ENCODE results near the gene RHOT2. TPM values are rescaled to one million over a fixed set of nuclear protein-coding genes. Genes with fewer than 3 reads are reported as not detected.

Gene RHOT2
- total RNA-seq, 1 donor from 2014 or later: 68.0 TPM

- no peaks in the 10 kb centered on the region for H3K27me3 ChIP-seq (ENCODE audit: control insufficient read depth, insufficient read depth, low read length)
- H3K4me3 ChIP-seq (ENCODE audit: low read depth, low read length): no peak overlapping the region
- no peak for TF ChIP-seq CTCF (IDR thresholded peaks at IDR 0.05; ENCODE audit: insufficient read depth, low read length, poor library complexity, severe bottlenecking)
- DNase-seq (ENCODE audit: low read depth): no peak
- no peaks in the 10 kb centered on the region for H3K36me3 ChIP-seq (ENCODE audit: control insufficient read depth, insufficient read depth, low read length)
Observed at GRCh38 chr16:722835-723633, 55.1 kb downstream of the RHOT2 start.

GRCh38 chr16:723695-724094, 55.8 kb downstream of the RHOT2 start:
- TF ChIP-seq CTCF (IDR thresholded peaks at IDR 0.05; ENCODE audit: insufficient read depth, low read length, poor library complexity, severe bottlenecking): no peak
- Histone ChIP-seq H3K36me3 (ENCODE audit: control insufficient read depth, insufficient read depth, low read length) (no peaks in the 10 kb centered on the region), H3K27me3 (ENCODE audit: control insufficient read depth, insufficient read depth, low read length) (no peaks in the 10 kb centered on the region), H3K4me3 (ENCODE audit: low read depth, low read length) (no peak overlapping the region)
- no peak for DNase-seq (ENCODE audit: low read depth)

Other genes with a start within 250 kb of the RHOT2 start
- 34.5 and 36.2 TPM in 2 replicates for gene RAB11FIP3, start 242.5 kb upstream of the RHOT2 start, total RNA-seq
- 47.1 and 54.5 TPM in 2 replicates for gene CAPN15, start 140.4 kb upstream of the RHOT2 start, total RNA-seq
- gene PRR35, start 107.7 kb upstream of the RHOT2 start, total RNA-seq: not detected in 2 replicates
- 0.46 and 2.3 TPM in 2 replicates for gene NHLRC4, start 101.1 kb upstream of the RHOT2 start, total RNA-seq
- gene PIGQ, start 98.2 kb upstream of the RHOT2 start, total RNA-seq: 54.9 and 63.1 TPM in 2 replicates
- gene RAB40C, start 78.1 kb upstream of the RHOT2 start, total RNA-seq: 16.5 and 26.9 TPM in 2 replicates
- gene WFIKKN1, start 37.1 kb upstream of the RHOT2 start, total RNA-seq: 0.08 TPM in 1 of 2 replicates, not detected in the other
- 170 and 203 TPM in 2 replicates for gene METTL26, start 31.8 kb upstream of the RHOT2 start, total RNA-seq
- gene MCRIP2, start 26.3 kb upstream of the RHOT2 start, total RNA-seq: 41.7 and 59.8 TPM in 2 replicates
- gene WDR90, start 18.8 kb upstream of the RHOT2 start, total RNA-seq: 17.0 and 21.0 TPM in 2 replicates
- 0.88 and 0.96 TPM in 2 replicates for gene RHBDL1, start 7.5 kb downstream of the RHOT2 start, total RNA-seq
- 133 and 179 TPM in 2 replicates for gene STUB1, start 12.3 kb downstream of the RHOT2 start, total RNA-seq
- gene JMJD8, start 16.2 kb downstream of the RHOT2 start, total RNA-seq: 59.4 and 72.8 TPM in 2 replicates
- 22.0 and 23.9 TPM in 2 replicates for gene WDR24, start 22.3 kb downstream of the RHOT2 start, total RNA-seq
- gene FBXL16, start 37.7 kb downstream of the RHOT2 start, total RNA-seq: 0.17 and 0.82 TPM in 2 replicates
- 116 and 161 TPM in 2 replicates for gene METRN, start 47.0 kb downstream of the RHOT2 start, total RNA-seq
- gene ANTKMT, start 53.0 kb downstream of the RHOT2 start, total RNA-seq: 42.4 and 61.9 TPM in 2 replicates
- 2.5 and 6.1 TPM in 2 replicates for gene CCDC78, start 58.3 kb downstream of the RHOT2 start, total RNA-seq
- gene HAGHL, start 59.0 kb downstream of the RHOT2 start, total RNA-seq: 17.7 and 18.8 TPM in 2 replicates
- gene CIAO3, start 72.9 kb downstream of the RHOT2 start, total RNA-seq: 34.5 and 40.3 TPM in 2 replicates
- 8.6 and 14.2 TPM in 2 replicates for gene MSLN, start 92.6 kb downstream of the RHOT2 start, total RNA-seq
- 42.0 and 51.7 TPM in 2 replicates for gene RPUSD1, start 120.2 kb downstream of the RHOT2 start, total RNA-seq
- gene CHTF18, start 120.5 kb downstream of the RHOT2 start, total RNA-seq: 20.8 and 23.9 TPM in 2 replicates
- not detected in 2 replicates for gene GNG13, start 132.6 kb downstream of the RHOT2 start, total RNA-seq

All from kidney epithelial cell (primary cell).